WTC11 (cell line): ENCODE data around the gene IQCK. TPM values are rescaled to one million over a fixed set of nuclear protein-coding genes. Genes with fewer than 3 reads are reported as not detected.

Source experiments
- ATAC-seq: fragments of 200-7000 bp; cut with Tn5 transposase; 2 replicates; pipeline ENCODE4 v1.10.0; 2021; ENCODE audit warnings: mild to moderate bottlenecking, moderate library complexity
- CTCF ChIA-PET: fragments of 300-600 bp; sonication (Branson Sonifier 250); formaldehyde crosslinking; loops from one replicate; lab custom pipeline; 2021; ENCODE audit warnings: antibody characterized with exemption; lab: Charles Lee
- POLR2A ChIA-PET: fragments of 350-600 bp; sonication (Branson Sonifier 250); formaldehyde crosslinking; loops from one replicate; lab custom pipeline; 2021; ENCODE audit warnings: antibody characterized with exemption; lab: Charles Lee
- DNase-seq: peaks from one replicate; pipeline ENCODE4 v3.0.0; 2021; ENCODE audit warnings: low spot score
- H3K27ac Mint-ChIP-seq: 2 replicates; pipeline ENCODE4 v1.8.0; 2021; ENCODE audit warnings: mixed read lengths
- H3K27me3 Mint-ChIP-seq: 2 replicates; pipeline ENCODE4 v1.8.0; 2021; ENCODE audit warnings: low read depth, mild to moderate bottlenecking, moderate library complexity, mixed read lengths
- H3K36me3 Mint-ChIP-seq: 2 replicates; pipeline ENCODE4 v1.8.0; 2021; ENCODE audit warnings: mixed read lengths
- H3K4me1 Mint-ChIP-seq: 2 replicates; pipeline ENCODE4 v1.8.0; 2022; ENCODE audit warnings: mixed read lengths
- H3K4me3 Mint-ChIP-seq: 2 replicates; pipeline ENCODE4 v1.8.0; 2021; ENCODE audit warnings: mild to moderate bottlenecking, moderate library complexity, mixed read lengths
- H3K9me3 Mint-ChIP-seq: 2 replicates; pipeline ENCODE4 v1.8.0; 2021; ENCODE audit warnings: mixed read lengths
- AR ChIP-seq: fragments of 250-450 bp; sonication (Bioruptor Pico); IDR thresholded peaks from 2 replicates; pipeline ENCODE4 v1.9.0; 2021; ENCODE audit warnings: mild to moderate bottlenecking
- CBFB ChIP-seq: sonication (generic); formaldehyde crosslinking; IDR thresholded peaks from 2 replicates; pipeline ENCODE4 v1.8.1; 2022; ENCODE audit warnings: mild to moderate bottlenecking, low read depth, missing genetic modification reagents
- CREB1 ChIP-seq: sonication (generic); formaldehyde crosslinking; IDR thresholded peaks from 2 replicates; pipeline ENCODE4 v1.8.0; 2023; ENCODE audit warnings: mild to moderate bottlenecking, missing genetic modification reagents
- ESRRA ChIP-seq: sonication (generic); formaldehyde crosslinking; IDR thresholded peaks from 2 replicates; pipeline ENCODE4 v1.8.1; 2022; ENCODE audit warnings: mild to moderate bottlenecking, missing genetic modification reagents, borderline replicate concordance
- FOXK1 ChIP-seq: sonication (generic); formaldehyde crosslinking; IDR thresholded peaks from 2 replicates; pipeline ENCODE4 v1.8.0; 2022; ENCODE audit warnings: mild to moderate bottlenecking, moderate library complexity, missing genetic modification reagents
- GRHL2 ChIP-seq: fragments of 250-450 bp; sonication (Bioruptor Pico); IDR thresholded peaks from 2 replicates; pipeline ENCODE4 v1.8.0; 2022; ENCODE audit warnings: mild to moderate bottlenecking, moderate library complexity; ENCODE audit not compliant: insufficient replicate concordance, severe bottlenecking
- IRF2 ChIP-seq: sonication (generic); formaldehyde crosslinking; IDR thresholded peaks from 2 replicates; pipeline ENCODE4 v1.8.0; 2022; ENCODE audit warnings: low read depth, missing genetic modification reagents, borderline replicate concordance
- RELA ChIP-seq: sonication (generic); formaldehyde crosslinking; IDR thresholded peaks from 2 replicates; pipeline ENCODE4 v1.8.1; 2022; ENCODE audit warnings: missing genetic modification reagents, mild to moderate bottlenecking, borderline replicate concordance
- SP1 ChIP-seq: sonication (generic); formaldehyde crosslinking; conservative IDR thresholded peaks from 2 replicates; pipeline ENCODE4 v1.8.1; 2022; ENCODE audit warnings: missing genetic modification reagents
- TCF7 ChIP-seq: sonication (generic); formaldehyde crosslinking; IDR thresholded peaks from 2 replicates; pipeline ENCODE4 v1.8.0; 2022; ENCODE audit warnings: mild to moderate bottlenecking, low read depth, missing genetic modification reagents, moderate library complexity
- TP53 ChIP-seq: sonication (generic); formaldehyde crosslinking; IDR thresholded peaks from 2 replicates; pipeline ENCODE4 v1.8.1; 2023; ENCODE audit warnings: mild to moderate bottlenecking, missing genetic modification reagents
- ZNF396 ChIP-seq: fragments of 250-450 bp; sonication (Bioruptor Pico); IDR thresholded peaks from 2 replicates; pipeline ENCODE4 v1.8.0; 2021; ENCODE audit warnings: mild to moderate bottlenecking, moderate library complexity, borderline replicate concordance
- ZNF423 ChIP-seq: fragments of 250-450 bp; sonication (Bioruptor Pico); IDR thresholded peaks from 2 replicates; pipeline ENCODE4 v2.1.2; 2022; ENCODE audit warnings: mild to moderate bottlenecking, moderate library complexity
- ZNF512 ChIP-seq: sonication (generic); formaldehyde crosslinking; IDR thresholded peaks from 2 replicates; pipeline ENCODE4 v1.8.1; 2022; ENCODE audit warnings: missing genetic modification reagents, borderline replicate concordance
- total RNA-seq: library from RNA; stranded (reverse); gene quantifications from 3 replicates; pipeline ENCODE4 v1.2.3, GENCODE V29; 2021
- TF ChIP-seq, protein P1 (sequence below): fragments of 200-600 bp; IDR thresholded peaks from 2 replicates; pipeline ENCODE4 v1.8.0; 2022; ENCODE audit warnings: antibody characterized with exemption
- TF ChIP-seq, protein P2 (sequence below): fragments of 250-450 bp; sonication (Bioruptor Pico); IDR thresholded peaks from 2 replicates; pipeline ENCODE4 v1.9.0; 2021; ENCODE audit warnings: mild to moderate bottlenecking
- TF ChIP-seq, protein P3 (sequence below): fragments of 250-450 bp; sonication (Bioruptor Pico); IDR thresholded peaks from 2 replicates; pipeline ENCODE4 v1.9.0; 2021; ENCODE audit warnings: mild to moderate bottlenecking, borderline replicate concordance
- TF ChIP-seq, protein P4 (sequence below): sonication (generic); formaldehyde crosslinking; conservative IDR thresholded peaks from 2 replicates; pipeline ENCODE4 v1.8.1; 2022; ENCODE audit warnings: mild to moderate bottlenecking, missing genetic modification reagents

Gene IQCK
- total RNA-seq, 1 experiment from 2014 or later = 5.8 TPM

DNA sequence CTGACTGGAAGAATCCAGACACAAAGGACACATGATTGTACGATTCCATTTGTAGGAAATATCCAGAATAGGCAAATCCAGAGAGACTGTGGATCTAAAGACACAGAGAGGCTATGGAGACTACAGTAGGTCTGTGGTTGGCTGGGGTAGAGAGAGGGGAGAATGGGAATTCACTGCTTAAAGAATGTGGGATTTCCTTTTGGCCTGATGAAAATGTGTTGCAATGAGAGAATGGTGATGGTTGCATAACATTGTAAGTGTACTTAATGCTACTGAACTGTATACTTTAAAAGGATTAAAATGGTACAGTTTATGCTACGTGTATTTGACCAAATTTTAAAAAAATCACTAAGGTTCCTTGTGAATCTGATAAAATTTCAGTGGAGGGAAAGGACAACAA is 104.5 kb downstream of the IQCK start:
- ATAC-seq = no peak
- Mint-ChIP-seq H3K27me3 (no peaks in the 10 kb centered on the region), H3K9me3 (no peaks in the 10 kb centered on the region), H3K4me3 (no peak overlapping the region), H3K4me1 (no peaks in the 10 kb centered on the region), H3K36me3 (no peaks in the 10 kb centered on the region; the same call in 1 of the 2 replicates), H3K27ac (peak overlapping the region; percentile 3; the same call in 1 of the 2 replicates)
- no peak for TF ChIP-seq AR (CRISPR knock-in tag)
- no peak for TF ChIP-seq SP1
- TF ChIP-seq FOXK1 = no peak
- TF ChIP-seq, protein P1, sequence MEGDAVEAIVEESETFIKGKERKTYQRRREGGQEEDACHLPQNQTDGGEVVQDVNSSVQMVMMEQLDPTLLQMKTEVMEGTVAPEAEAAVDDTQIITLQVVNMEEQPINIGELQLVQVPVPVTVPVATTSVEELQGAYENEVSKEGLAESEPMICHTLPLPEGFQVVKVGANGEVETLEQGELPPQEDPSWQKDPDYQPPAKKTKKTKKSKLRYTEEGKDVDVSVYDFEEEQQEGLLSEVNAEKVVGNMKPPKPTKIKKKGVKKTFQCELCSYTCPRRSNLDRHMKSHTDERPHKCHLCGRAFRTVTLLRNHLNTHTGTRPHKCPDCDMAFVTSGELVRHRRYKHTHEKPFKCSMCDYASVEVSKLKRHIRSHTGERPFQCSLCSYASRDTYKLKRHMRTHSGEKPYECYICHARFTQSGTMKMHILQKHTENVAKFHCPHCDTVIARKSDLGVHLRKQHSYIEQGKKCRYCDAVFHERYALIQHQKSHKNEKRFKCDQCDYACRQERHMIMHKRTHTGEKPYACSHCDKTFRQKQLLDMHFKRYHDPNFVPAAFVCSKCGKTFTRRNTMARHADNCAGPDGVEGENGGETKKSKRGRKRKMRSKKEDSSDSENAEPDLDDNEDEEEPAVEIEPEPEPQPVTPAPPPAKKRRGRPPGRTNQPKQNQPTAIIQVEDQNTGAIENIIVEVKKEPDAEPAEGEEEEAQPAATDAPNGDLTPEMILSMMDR = no peak
- TF ChIP-seq, protein P2, sequence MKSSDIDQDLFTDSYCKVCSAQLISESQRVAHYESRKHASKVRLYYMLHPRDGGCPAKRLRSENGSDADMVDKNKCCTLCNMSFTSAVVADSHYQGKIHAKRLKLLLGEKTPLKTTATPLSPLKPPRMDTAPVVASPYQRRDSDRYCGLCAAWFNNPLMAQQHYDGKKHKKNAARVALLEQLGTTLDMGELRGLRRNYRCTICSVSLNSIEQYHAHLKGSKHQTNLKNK (CRISPR knock-in tag) = no peak
- TF ChIP-seq RELA (CRISPR knock-in tag) = no peak
- TF ChIP-seq GRHL2 (CRISPR knock-in tag) = no peak
- TF ChIP-seq CREB1 = no peak
- TF ChIP-seq, protein P3, sequence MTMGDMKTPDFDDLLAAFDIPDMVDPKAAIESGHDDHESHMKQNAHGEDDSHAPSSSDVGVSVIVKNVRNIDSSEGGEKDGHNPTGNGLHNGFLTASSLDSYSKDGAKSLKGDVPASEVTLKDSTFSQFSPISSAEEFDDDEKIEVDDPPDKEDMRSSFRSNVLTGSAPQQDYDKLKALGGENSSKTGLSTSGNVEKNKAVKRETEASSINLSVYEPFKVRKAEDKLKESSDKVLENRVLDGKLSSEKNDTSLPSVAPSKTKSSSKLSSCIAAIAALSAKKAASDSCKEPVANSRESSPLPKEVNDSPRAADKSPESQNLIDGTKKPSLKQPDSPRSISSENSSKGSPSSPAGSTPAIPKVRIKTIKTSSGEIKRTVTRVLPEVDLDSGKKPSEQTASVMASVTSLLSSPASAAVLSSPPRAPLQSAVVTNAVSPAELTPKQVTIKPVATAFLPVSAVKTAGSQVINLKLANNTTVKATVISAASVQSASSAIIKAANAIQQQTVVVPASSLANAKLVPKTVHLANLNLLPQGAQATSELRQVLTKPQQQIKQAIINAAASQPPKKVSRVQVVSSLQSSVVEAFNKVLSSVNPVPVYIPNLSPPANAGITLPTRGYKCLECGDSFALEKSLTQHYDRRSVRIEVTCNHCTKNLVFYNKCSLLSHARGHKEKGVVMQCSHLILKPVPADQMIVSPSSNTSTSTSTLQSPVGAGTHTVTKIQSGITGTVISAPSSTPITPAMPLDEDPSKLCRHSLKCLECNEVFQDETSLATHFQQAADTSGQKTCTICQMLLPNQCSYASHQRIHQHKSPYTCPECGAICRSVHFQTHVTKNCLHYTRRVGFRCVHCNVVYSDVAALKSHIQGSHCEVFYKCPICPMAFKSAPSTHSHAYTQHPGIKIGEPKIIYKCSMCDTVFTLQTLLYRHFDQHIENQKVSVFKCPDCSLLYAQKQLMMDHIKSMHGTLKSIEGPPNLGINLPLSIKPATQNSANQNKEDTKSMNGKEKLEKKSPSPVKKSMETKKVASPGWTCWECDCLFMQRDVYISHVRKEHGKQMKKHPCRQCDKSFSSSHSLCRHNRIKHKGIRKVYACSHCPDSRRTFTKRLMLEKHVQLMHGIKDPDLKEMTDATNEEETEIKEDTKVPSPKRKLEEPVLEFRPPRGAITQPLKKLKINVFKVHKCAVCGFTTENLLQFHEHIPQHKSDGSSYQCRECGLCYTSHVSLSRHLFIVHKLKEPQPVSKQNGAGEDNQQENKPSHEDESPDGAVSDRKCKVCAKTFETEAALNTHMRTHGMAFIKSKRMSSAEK = no peak
- TF ChIP-seq TCF7 (CRISPR knock-in tag) = no peak
- TF ChIP-seq ZNF423 (CRISPR knock-in tag) = no peak
- no peak for TF ChIP-seq TP53
- TF ChIP-seq, protein P4, sequence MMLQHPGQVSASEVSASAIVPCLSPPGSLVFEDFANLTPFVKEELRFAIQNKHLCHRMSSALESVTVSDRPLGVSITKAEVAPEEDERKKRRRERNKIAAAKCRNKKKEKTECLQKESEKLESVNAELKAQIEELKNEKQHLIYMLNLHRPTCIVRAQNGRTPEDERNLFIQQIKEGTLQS = no peak
- no peak for TF ChIP-seq IRF2
- TF ChIP-seq ESRRA (CRISPR knock-in tag) = no peak
- no peak for TF ChIP-seq ZNF396 (CRISPR knock-in tag)
- no peak for TF ChIP-seq ZNF512 (CRISPR knock-in tag)
- TF ChIP-seq CBFB (CRISPR knock-in tag) = no peak
- ChIA-PET POLR2A (no interaction called here), CTCF (no interaction called here)
- DNase-seq = no peak
